Right renal cortex interstitium (tissue), 3 donors: ENCODE results near the gene SMIM22. TPM values are rescaled to one million over a fixed set of nuclear protein-coding genes. Genes with fewer than 3 reads are reported as not detected.
A peak's percentile ranks its signal among the peaks of the same experiment; 100 is the strongest.
"Not testable (repeated sequence)": the region's sequence is repeated elsewhere in the genome, so short reads cannot be mapped to it uniquely, and the experiment has no call there.

Source experiments
- DNase-seq, 3 donors: peaks; one replicate each; pipeline ENCODE4 v3.0.0-alpha.2; 2013; ENCODE audit warnings: low read depth in 3 of 3, low spot score in 2 of 3
- polyA plus RNA-seq, 3 donors: library from polyadenylated mRNA; unstranded; fragments of 120-200 nt; gene quantifications; one replicate each; pipeline ENCODE4 v1.2.1, GENCODE V29; 2013; ENCODE audit not compliant: insufficient read length in 3 of 3

The SMIM22 gene
- polyA plus RNA-seq, 3 donors: 4.3 to 11.0 (median 9.4) TPM

DNA sequence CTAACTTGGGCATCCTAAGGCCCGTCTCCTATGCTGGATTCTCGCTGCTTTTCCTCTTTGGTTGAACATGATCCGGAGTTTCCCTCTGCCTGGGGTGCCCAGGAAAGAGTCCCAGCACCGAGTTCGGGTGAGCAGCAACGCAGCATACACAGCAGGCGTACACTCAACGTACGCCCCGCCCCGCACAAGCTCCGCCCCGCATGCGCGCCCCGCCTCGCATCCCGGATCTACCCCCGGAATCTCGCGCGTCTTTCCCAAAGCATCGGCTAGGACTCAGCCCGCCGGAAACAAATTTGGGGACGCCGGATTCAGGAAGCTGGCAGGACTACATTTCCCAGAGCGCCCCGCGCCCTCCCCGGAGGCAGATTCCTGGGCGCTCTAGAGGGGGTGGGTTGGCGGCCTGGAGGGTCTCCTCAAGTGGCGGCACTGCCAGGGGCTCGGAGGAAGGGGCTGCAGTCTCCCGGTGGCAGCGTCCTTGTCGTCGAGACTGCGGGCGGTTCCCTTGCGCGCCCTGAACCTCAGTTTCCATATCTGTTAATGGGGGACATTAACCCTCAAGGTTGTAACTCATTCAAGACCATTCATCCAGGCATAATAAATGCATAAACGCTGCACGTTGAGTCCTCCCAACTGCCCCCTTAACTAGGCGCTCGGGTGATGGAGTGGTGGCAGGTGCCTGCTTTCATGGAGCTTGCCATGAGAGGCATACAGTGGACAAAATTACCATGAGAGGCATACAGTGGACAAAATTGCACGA lies 26.4 kb upstream of the SMIM22 start:
- DNase-seq: peak; percentile 84 to 93 (median 85)

DNA sequence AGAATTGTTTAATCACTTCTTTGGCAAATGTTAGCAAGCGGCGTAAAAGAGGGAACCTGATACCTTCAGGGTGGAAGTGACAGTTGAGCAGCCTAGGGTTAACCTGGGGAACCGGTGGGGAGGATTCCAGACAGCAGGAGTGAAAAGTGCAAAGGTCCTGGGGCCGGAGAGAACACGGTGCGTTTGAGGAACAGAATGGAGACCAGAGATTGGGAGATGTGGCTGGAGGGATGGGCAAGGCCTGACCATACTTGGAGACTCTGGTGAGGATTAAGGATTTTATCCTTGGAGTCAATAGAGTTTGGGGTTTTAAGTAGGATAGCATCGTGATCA lies 25.9 kb upstream of the SMIM22 start:
- no peak for DNase-seq

DNA sequence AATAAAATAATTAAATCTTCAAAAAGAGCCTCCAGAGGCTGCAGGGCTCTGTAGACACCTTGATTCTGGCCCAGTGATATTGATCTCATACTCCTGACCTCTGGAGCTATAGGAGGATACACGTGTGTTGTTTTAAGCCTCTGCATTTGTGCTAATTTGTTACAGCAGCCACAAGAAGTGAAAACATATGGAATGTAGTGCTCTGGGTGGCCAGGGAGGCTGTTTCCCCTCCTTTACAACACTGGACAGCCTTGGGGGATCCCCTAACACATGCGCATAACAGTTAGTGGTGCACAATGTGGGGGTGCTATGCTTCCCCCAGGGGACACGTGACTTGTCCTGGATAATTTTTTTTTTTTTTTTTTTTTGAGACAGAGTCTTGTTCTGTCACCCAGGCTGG lies 23.5 kb upstream of the SMIM22 start:
- no peak for DNase-seq

GRCh38 chr16:4772351-4772750 lies 22.8 kb upstream of the SMIM22 start:
- no peak for DNase-seq

- DNase-seq: no peak
Measured at GRCh38 chr16:4775005-4775404, 20.2 kb upstream of the SMIM22 start.

- no peak for DNase-seq
Measured at GRCh38 chr16:4776141-4776705, 18.9 kb upstream of the SMIM22 start.

GRCh38 chr16:4777339-4778049 lies 17.7 kb upstream of the SMIM22 start:
- DNase-seq: no peak

DNA sequence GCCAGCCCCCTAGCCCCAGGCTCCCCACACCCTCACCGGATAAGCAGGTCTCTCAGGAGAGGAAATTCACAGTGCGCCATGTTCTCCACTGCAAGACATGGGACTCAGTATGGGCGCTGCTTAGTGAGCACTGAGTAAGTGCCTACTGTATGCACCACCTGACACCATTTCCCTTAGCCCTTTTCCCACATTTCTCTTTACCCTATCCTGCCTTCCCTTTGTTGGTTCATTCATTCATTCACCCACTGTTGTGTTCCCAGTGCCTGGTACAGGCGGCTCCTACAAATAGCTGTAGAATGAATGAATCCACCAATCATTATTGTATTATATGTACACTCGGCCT lies 17.1 kb upstream of the SMIM22 start:
- no peak for DNase-seq

GRCh38 chr16:4780235-4780634 lies 14.9 kb upstream of the SMIM22 start:
- DNase-seq: no peak

DNA sequence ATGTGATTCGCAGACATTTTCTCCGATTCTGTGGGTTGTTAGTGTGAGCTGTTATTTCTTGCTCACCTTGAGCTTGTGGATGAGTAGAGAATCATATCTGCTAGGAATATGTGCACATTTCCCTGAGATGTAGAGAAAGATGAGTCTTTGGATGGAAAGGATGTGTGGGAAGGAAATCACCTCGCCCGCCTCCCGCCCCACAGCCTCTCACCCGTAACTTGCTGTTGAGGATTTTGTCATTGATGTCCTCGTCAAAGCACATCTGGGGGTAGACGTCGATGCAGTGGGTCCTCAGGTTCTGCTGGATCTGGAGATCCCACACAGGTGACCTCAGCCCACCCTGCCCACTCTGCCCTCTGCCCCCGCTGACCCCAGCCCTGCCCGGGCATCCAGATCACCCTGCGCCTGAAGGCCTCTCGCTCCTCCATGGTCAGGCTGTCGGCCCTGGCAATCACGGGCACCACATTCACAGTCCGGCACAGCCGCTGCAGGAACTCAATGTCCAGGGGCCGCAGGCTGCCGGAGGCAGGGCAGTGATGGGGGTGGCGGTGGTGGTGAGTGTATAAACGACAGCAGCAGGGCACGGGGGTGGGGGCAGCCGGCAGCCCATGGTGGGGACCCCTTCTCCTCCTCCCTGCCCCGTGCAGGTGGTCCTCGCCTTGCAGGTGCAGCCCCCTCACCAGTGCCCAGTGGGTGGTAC lies 11.8 kb upstream of the SMIM22 start:
- DNase-seq: no peak

GRCh38 chr16:4783951-4784336 lies 11.2 kb upstream of the SMIM22 start:
- DNase-seq: no peak

GRCh38 chr16:4784444-4784987 lies 10.7 kb upstream of the SMIM22 start:
- DNase-seq: not testable (repeated sequence)

DNA sequence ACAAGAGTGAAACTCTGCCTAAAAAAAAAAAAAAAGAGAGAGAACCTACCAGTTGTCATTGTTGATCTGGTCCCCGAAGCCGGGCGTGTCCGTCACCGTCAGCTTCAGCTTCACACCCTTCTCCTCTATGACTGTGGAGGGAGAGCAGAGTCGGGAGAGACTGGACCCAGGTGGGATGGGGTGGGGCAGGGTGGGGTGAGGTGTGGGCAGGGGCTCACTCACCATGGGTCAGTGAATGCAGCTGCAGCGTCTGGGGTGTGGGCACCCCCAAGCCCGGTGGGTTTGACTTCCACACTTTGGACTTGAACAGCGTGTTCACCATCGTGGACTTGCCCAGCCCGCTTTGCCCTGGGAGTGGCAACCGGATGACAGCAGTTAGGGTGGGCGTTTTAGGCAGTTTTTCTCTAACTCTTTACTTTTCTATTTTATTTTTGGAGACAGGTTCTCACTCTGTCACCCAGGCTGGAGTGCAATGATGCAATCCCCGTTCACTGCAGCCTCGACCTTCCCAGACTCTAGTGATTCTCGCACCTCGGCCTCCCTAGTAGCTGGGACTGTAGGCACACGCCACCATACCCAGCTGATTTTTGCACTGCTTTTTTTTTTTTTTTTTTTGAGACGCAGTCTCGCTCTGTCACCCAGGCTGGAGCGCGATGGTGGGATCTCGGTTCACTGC lies 9.3 kb upstream of the SMIM22 start:
- DNase-seq: no peak

DNA sequence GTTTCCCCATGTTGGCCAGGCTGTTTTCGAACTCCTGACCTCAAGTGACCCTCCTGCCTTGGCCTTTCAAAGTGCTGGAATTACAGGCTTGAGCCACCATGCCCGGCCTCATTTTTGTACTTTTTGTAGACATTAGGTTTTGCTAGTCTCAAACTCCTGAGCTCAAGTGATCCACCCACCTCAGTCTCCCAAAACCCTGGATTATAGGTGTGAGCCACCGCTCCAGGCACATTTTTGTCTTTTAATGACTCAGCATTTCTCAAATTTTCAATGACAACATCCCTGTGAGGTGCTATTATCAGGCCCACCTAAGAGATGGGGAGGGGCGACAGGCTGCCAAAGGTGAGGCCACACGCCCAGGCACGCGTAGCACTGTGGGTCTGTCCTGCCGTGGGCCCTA lies 8.1 kb upstream of the SMIM22 start:
- DNase-seq: no peak

- DNase-seq: no peak
Measured at GRCh38 chr16:4787627-4788482, 7.3 kb upstream of the SMIM22 start, which contains the start of gene SEPTIN12. Gene SEPTIN12 (minus strand): TSS chr16:4788345. CDS start chr16:4787645, 700 bp downstream.

DNA sequence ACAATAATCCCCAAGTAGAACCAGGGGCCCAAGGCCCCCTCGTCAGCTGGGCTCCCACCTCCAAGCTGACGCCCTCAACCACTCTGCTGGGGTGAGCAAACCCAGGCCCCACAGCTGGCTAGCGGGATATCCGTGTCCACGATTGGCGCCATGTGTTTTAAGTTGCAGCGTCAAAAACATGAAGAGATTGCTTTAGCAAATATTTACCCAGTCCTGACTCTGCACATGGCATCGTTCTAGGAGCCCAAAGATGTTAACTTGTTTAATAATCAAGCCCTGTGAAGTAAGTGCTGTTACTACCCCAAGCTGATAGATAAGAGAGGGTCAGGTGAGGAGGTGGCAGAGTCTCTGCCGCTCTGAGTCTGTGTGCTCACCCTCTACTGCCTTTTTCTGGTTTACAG lies 6.7 kb upstream of the SMIM22 start:
- DNase-seq: no peak

DNA sequence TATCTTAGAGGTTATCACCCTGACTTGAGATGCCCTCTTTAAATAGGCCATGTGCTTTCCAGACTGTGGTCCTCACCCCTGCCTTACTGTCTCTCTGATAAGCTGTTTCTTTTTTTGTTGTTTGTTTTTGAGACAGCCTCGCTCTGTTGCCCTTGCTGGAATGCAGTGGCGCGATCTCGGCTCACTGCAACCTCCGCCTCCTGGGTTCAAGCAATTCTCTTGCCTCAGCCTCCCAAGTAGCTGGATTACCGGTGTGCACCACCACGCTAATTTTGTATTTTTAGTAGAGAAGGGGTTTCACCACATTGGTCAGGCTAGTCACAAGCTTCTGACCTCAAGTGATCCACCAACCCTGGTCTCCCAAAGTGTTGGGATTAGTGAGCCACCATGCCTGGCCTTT lies 6.3 kb upstream of the SMIM22 start:
- DNase-seq: no peak

DNA sequence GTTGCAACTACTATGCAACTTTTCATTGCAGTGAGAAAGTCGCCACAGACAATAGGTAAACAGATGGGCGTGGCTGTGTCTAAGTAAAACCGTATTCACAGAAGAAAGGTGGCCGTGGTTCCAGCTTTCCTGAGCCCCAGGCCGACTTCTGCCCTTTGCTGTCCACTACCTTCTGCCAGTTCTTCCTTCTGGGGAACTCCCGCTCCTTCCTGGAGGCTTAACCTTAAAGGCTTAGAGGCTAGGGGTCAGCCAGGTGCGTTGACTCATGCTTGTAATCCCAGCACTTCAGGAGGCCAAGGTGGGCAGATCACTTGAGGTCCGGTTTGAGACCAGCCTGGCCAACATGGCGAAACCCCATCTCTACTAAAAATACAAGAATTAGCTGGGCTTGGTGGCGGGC lies 4.9 kb upstream of the SMIM22 start:
- DNase-seq: no peak

- DNase-seq: no peak
Measured at GRCh38 chr16:4790871-4791270, 4.3 kb upstream of the SMIM22 start.
